Effector memory CD4-positive, alpha-beta T cell (primary cell): Measurements from ENCODE around the gene PRR22.
A peak's percentile ranks its signal among the peaks of the same experiment; 100 is the strongest.

ENCODE experiments used
- DNase-seq, 3 donors: peaks; one replicate each; pipeline ENCODE4 v3.0.0-alpha.2; 2020
- H3K27ac ChIP-seq: 2 replicates; pipeline ENCODE4 v1.7.0; 2013; ENCODE audit warnings: mild to moderate bottlenecking, low read length, moderate library complexity; ENCODE audit not compliant: insufficient read depth, poor library complexity, severe bottlenecking
- H3K27me3 ChIP-seq: replicated peaks from 2 replicates; pipeline ENCODE4 v1.7.0; 2013; ENCODE audit warnings: mild to moderate bottlenecking, low read length; ENCODE audit not compliant: insufficient read depth, control insufficient read depth, poor library complexity, severe bottlenecking
- H3K36me3 ChIP-seq: 2 replicates; pipeline ENCODE4 v1.7.0; 2013; ENCODE audit warnings: mild to moderate bottlenecking, low read length, moderate library complexity; ENCODE audit not compliant: control insufficient read depth, insufficient read depth
- H3K4me1 ChIP-seq: 2 replicates; pipeline ENCODE4 v1.7.0; 2013; ENCODE audit warnings: low read length, mild to moderate bottlenecking; ENCODE audit not compliant: control insufficient read depth, insufficient read depth, poor library complexity, severe bottlenecking
- H3K4me3 ChIP-seq: 2 replicates; pipeline ENCODE4 v1.7.0; 2013; ENCODE audit warnings: low read length, low read depth, mild to moderate bottlenecking; ENCODE audit not compliant: insufficient read depth, poor library complexity, severe bottlenecking
- H3K9me3 ChIP-seq: 2 replicates; pipeline ENCODE4 v1.7.0; 2013; ENCODE audit warnings: mild to moderate bottlenecking, low read length, moderate library complexity; ENCODE audit not compliant: control insufficient read depth

Gene PRR22

DNA sequence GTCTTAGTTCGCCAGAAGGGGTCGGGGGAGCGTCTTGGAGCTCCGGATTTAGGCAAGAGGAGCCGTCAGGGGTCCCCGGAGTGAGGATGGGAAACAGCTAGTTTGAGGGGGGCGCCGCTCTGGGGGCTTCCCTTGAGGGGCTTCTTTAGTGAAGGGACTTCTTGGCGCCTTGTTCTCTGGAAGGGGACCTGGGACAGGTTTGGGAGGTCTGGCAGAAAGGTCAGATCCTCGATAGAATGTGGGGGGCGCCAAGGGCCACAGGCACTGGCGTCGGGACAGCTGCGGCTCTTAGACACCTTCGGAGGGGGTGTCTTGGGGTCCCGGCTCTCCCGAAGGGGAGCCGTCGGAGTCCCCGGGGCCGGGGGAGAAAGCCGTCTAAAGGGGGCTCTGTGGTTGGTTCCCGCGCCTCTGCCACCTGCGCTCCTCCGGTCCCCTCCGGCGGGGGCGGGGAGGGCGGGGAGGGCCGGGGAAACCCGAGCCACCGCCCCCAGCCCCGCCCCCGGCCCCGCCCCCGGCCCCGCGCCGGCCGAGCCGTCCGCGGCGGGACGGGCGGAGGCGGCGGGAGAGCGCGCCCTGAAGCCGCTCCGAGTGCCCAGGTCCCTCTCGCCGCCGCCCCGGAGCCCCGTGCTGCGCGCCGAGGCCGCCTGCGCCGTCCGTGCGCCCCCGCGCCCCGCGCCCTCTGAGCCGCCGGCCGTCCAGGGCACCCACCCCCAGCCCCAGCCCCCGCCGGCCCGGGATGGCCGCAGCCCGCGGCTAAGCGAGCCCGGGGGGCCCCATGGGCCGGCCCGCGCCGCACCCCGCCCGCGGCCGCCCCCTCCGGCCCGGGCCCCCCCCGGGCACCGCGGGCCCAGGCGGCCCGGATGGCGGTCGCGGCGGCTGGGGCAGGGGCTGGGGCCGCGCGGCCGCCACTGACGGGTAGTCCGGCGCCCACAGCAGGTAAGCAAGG lies 20.2 kb upstream of the PRR22 start, which contains the start of gene NRTN:
NRTN (plus strand) TSS at position 552 of the 946 bp plus-strand sequence. CDS start 19,099 bp downstream, outside the sequence.
- Histone ChIP-seq H3K27ac (peak within 1 kb of the TSS; percentile 11), H3K9me3 (no peaks in the 10 kb centered on the region), H3K27me3 (peaks cover 3% of the 10 kb centered on the region), H3K4me3 (peak within 1 kb of the TSS; percentile 11), H3K4me1 (peaks cover 25% of the 10 kb centered on the region), H3K36me3 (no peaks in the 10 kb centered on the region)
- DNase-seq = peak; percentile 26 to 36 (median 33)

DNA sequence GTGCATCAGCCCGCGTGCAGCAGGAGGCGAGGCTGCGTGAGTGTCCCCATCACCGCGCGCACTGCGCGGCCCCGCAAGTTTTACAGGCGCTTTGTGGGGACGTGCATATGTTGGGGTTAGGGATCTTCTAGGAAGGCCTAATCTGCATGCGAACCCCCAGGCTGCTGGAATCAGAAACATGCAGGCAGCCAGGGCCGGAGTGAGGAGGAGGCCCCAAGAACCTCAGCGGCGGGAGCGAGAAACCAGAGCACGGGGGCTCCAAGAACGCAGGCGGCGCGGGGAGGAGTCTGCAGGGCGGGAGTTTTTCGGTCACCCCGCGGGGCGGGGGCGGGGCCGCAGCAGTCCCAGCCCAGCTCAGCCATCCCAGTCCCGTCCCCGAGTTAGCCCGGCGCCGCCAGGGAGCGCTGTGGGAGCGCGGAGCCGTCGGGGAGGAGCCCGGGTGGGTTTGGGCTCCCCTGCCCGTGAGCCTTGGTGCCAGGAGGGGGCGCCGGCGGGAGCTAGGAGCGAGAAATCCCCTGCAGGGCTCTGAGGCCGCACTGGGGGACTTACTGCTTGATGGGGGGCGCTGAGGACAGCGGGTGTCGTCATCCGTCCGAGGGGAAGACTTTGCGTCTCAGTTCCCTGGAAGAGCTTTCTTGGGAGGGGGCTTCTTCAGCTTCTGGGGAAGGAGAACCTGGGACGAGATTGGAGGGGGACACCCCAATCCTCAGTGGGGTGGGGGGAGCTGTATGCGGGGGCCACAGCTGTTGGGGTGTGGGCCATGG lies 19.4 kb upstream of the PRR22 start:
- Histone ChIP-seq H3K36me3 (no peaks in the 10 kb centered on the region), H3K27me3 (peaks cover 8% of the 10 kb centered on the region), H3K27ac (no peak overlapping the region), H3K9me3 (no peaks in the 10 kb centered on the region), H3K4me3 (peak overlapping the region; percentile 27), H3K4me1 (peaks cover 25% of the 10 kb centered on the region)
- DNase-seq = peak; percentile 82 to 88 (median 83)

DNA sequence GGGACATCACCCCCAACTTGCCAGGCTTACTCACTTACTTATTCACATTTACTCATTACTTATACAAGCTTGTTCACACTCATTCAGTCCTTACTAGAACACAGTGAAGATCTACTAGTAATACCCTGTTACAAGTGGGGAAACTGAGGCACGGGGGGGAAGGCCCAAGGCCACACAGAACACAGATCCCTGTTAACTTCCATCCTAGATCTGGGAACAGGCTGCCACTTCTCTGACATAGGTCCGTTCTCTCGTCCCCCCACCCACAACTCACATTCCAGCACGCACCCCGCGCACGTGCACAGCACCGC lies 18.9 kb upstream of the PRR22 start:
- Histone ChIP-seq H3K36me3 (no peaks in the 10 kb centered on the region), H3K27me3 (peaks cover 8% of the 10 kb centered on the region), H3K4me3 (peak overlapping the region; percentile 27), H3K9me3 (no peaks in the 10 kb centered on the region), H3K27ac (no peak overlapping the region), H3K4me1 (peaks cover 25% of the 10 kb centered on the region)
- no peak for DNase-seq

DNA sequence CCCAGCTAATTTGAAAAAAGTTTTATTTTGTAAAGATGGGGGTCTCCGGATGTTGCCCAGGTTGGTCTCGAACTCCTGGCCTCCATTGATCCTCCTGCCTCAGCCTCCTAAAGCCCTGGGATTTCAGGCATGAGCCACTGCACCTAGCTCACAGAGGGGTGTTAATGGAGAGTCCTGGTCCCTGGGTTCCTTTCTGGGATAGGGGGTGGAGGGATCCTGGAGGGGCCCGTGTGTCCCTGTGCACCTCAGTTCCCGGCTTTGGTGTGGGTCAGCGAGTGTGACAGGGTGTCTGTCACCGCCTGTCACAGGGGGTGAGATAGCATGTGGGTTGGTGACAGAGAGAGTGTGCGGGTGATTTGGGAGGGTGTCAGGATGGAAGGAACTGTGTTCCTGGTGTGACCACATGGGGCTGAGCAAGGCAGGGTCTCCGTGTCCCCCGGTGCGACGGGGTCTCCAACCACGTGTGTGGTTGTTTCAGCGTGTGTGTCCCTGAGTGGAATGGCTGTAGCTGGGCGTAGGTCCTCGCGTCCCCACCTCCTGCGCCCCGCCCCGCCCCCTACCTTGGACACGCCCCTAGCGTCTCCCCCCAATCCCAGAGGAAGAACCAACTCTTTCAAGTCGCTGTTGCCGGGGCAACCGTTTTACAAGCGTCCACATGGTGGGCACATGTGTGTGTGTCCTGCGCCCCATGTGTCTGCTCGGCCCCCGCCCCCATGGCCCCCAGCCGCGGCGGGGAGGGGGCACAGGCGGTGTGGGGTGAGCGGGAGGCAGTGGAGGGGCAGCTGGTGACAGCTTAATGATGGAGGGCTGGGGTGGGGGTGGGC lies 17.5 kb upstream of the PRR22 start:
- peaks cover 25% of the 10 kb centered on the region for H3K4me1 ChIP-seq
- H3K36me3 ChIP-seq = no peaks in the 10 kb centered on the region
- H3K27ac ChIP-seq = no peak overlapping the region
- no peak for DNase-seq
- H3K9me3 ChIP-seq = no peaks in the 10 kb centered on the region
- H3K27me3 ChIP-seq = peaks cover 8% of the 10 kb centered on the region
- no peak overlapping the region for H3K4me3 ChIP-seq

DNA sequence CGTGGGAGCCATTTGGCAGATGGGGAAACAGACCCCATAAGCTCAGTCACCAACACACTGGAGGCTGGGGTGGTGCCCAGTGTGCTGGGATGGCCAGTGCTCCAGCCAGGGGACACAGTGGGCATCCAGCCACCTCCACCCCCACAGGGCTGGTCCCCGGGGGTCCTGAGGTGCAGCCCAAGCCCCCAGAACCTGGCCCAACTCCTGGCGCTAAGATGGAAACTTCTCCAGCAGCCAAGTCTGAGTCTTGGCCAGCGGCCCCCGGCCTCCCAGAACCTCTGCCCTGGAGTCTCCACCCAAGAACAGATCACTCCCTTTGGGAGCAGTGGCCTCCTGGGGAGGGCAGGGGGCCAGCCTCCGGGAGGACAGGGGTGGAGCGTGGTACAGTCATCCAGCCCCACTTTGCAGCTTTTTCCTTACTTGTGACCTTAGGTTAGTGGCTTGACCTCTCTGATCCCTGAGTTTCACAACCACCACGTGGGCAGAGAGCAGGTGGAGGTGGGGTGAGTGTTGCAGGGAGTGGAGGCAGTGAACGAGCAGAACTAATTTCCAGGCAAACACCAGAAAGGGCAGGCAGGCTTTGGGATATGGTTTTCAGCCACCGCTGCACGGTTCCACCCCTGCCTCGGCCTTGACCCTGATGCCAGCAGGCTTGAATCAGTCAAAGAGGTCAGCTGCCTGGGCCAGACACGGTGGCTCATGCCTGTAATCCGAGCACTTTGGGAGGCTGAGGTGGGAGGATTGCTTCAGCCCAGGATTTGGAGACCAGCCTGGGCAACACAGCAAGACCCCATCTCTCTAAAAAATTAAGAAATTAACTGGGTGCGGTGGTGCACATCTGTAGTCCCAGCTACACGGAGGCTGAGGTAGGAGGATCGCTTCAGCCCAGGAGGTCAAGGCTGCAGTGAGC lies 16.1 kb upstream of the PRR22 start:
- H3K4me1 ChIP-seq = peaks cover 21% of the 10 kb centered on the region
- no peaks in the 10 kb centered on the region for H3K36me3 ChIP-seq
- H3K4me3 ChIP-seq = no peak overlapping the region
- H3K27ac ChIP-seq = no peak overlapping the region
- peaks cover 8% of the 10 kb centered on the region for H3K27me3 ChIP-seq
- no peaks in the 10 kb centered on the region for H3K9me3 ChIP-seq
- DNase-seq = no peak

DNA sequence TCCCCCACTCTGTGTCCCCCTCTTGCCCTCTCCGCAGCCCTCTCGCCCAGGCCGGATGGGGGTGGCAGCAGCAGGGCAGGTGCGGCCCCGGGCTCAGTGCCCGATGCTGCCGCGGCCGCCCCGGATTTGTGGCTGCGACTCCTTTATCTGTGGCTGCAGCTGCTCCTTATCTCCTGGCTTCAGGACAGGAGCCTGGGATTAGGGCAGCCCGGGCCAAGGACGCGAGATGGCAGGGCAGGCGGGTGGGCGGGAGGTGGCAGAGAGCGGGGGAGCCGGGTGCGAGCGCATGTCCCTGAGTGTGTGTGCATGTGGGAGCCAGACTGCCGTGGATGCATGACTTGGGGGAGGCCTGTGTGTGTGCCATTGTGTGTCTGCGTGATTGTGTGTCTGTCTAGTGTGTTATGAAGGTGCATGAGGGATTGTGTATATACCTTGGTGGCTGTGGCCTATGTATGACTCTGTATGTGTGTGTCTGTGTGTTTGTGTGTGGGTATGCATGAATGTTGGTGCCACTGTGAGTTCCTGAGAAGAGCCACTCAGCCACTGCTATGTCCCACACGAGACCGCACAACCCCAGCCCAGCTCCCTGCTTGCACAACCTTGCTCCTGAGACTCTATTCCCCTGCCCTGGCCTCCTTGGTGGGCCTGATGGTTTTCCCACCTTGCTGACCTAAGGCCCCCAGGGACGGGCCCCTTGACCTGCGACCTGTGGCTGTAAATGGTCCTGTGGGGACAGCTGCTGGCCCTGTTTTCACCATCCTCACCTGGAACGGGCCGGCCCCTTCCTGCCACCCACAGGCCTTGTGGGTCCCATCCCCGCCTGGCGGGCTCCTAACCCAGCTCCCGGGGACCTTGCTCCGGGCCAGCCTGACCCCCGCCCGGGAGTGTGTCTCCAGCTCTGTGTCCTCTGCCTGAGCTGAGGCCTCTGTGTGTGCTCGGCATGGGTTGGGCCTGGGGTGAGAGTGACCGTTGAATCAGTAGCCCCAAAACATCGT lies 15.0 kb upstream of the PRR22 start:
- H3K36me3 ChIP-seq = no peaks in the 10 kb centered on the region
- no peak overlapping the region for H3K4me3 ChIP-seq
- H3K9me3 ChIP-seq = no peaks in the 10 kb centered on the region
- no peak overlapping the region for H3K27ac ChIP-seq
- DNase-seq = no peak
- H3K27me3 ChIP-seq = peaks cover 8% of the 10 kb centered on the region
- H3K4me1 ChIP-seq = peaks cover 16% of the 10 kb centered on the region

DNA sequence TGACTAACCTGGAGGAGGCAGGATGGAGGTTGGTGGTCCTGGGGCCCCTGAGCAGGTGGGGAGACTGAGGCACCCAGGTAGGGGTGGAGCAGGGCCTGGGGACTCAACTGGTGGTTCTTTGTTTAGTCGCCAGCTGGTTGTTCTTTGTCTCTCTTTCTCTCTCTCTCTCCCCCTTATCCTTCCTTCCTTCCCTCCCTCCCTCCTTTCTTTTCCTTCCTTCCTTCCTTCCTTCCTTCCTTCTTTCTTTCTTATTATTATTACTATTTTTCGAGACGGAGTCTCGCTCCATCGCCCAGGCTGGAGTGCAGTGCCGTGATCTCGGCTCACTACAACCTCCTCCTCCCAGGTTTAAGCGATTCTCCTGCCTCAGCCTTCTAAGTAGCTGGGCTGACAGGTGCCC lies 13.7 kb upstream of the PRR22 start:
- peaks cover 8% of the 10 kb centered on the region for H3K27me3 ChIP-seq

DNA sequence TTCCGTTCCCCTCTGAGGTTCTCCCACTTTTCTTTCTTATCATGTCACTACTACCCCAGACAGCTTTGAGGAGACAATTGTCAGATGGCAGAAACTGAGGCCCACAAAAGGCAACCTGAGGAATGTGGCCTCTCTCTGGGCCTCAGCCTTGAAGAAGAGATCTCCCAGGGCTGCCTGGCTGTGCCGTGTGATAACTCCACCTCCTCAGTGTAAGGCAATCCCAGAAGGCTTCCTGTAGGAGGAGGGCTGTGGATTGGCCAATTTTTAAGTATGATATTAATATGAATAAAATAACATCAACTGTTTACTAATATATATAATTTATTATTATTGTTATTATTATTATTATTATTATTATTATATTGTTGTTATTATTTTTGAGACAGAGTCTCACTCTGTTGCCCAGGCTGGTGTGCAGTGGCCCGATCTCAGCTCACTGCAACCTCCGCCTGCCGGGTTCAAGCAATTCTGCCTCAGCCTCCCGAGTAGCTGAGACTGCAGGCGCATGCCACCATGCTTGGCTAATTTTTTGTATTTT lies 10.9 kb upstream of the PRR22 start:
- no peaks in the 10 kb centered on the region for H3K36me3 ChIP-seq
- H3K9me3 ChIP-seq = no peaks in the 10 kb centered on the region
- no peak for DNase-seq
- H3K27me3 ChIP-seq = peaks cover 7% of the 10 kb centered on the region
- H3K4me3 ChIP-seq = no peak overlapping the region
- no peaks in the 10 kb centered on the region for H3K4me1 ChIP-seq
- no peak overlapping the region for H3K27ac ChIP-seq

More for the DNA sequence above, 13.7 kb upstream of the PRR22 start:
- no peak for DNase-seq
- Histone ChIP-seq H3K4me3 (no peak overlapping the region), H3K36me3 (no peaks in the 10 kb centered on the region), H3K9me3 (no peaks in the 10 kb centered on the region), H3K27ac (no peak overlapping the region), H3K4me1 (peaks cover 6% of the 10 kb centered on the region)
